HCT116 (cell line): Measurements from ENCODE around the gene TMEM222. TPM values are rescaled to one million over a fixed set of nuclear protein-coding genes. Genes with fewer than 3 reads are reported as not detected.

Source experiments
- ATAC-seq: fragments of 200-7000 bp; cut with Tn5 transposase; 2 replicates; pipeline ENCODE4 v1.9.1; 2020; ENCODE audit warnings: mild to moderate bottlenecking, moderate library complexity
- BruUV-seq: library from RNA; stranded (reverse); fragments of 400-500 nt; replicated peaks from 2 replicates; lab custom pipeline; 2021; lab: Mats Ljungman, UMichigan
- CTCF ChIA-PET: fragments of 300-600 bp; sonication (Branson Sonifier 250); formaldehyde crosslinking; loops from one replicate; lab custom pipeline; 2021; ENCODE audit warnings: antibody characterized with exemption; lab: Charles Lee
- POLR2A ChIA-PET: fragments of 300-600, 350-600 bp; sonication (Branson Sonifier 250); formaldehyde crosslinking; loops from one replicate; lab custom pipeline; 2021; ENCODE audit warnings: antibody characterized with exemption; lab: Charles Lee
- RAD21 ChIA-PET, 2 experiments: fragments of 300-600 bp; sonication (Branson Sonifier 250); formaldehyde crosslinking; loops; one replicate each; lab custom pipeline; 2023; ENCODE audit warnings: low total read pairs in 2 of 2; ENCODE audit not compliant: uncharacterized antibody in 2 of 2, unreplicated experiment in 2 of 2, low non-redundant PET in 1 of 2; lab: Charles Lee
- DNase-seq: peaks from one replicate; pipeline ENCODE4 v3.0.0-alpha.2; 2010; ENCODE audit warnings: low read depth, low spot score
- H2AFZ ChIP-seq: fragments of 200-600 bp; shearing (Covaris generic), sonication (generic); 2 replicates; pipeline ENCODE4 v1.6.1; 2017; ENCODE audit warnings: low read depth, mixed run types, mixed read lengths, antibody characterized with exemption, low read length; ENCODE audit not compliant: poor library complexity, severe bottlenecking
- H3K27ac ChIP-seq: 2 replicates; pipeline ENCODE4 v1.5.1; 2012; ENCODE audit warnings: low read depth, low read length
- H3K27me3 ChIP-seq: fragments of 200-600 bp; sonication (generic); 2 replicates; pipeline ENCODE4 v1.6.1; 2016; ENCODE audit warnings: mixed run types, low read length, mixed read lengths; ENCODE audit not compliant: insufficient read depth
- H3K36me3 ChIP-seq, 2 experiments: fragments of 200-500 bp in 1 of 2; fragments of 200-600 bp in 1 of 2; sonication (Bioruptor generic) in 1 of 2; sonication (generic) in 1 of 2; 2 replicates each; pipeline versions ENCODE4 v1.5.1 to v1.6.1; 2014 to 2016; ENCODE audit warnings: low read length in 2 of 2, inconsistent platforms in 1 of 2, mixed read lengths in 1 of 2, mixed run types in 1 of 2; ENCODE audit not compliant: insufficient read depth in 2 of 2, control insufficient read depth in 1 of 2
- H3K4me1 ChIP-seq, 2 experiments: fragments of 200-600 bp in 1 of 2; sonication (generic) in 1 of 2; 2 replicates each; pipeline versions ENCODE4 v1.5.1 to v1.6.1; 2012 to 2017; ENCODE audit warnings: low read length in 2 of 2, inconsistent platforms in 1 of 2, mild to moderate bottlenecking in 1 of 2, mixed read lengths in 1 of 2, mixed run types in 1 of 2, moderate library complexity in 1 of 2; ENCODE audit not compliant: insufficient read depth in 2 of 2, control insufficient read depth in 1 of 2
- H3K4me2 ChIP-seq: fragments of 200-600 bp; sonication (generic); 2 replicates; pipeline ENCODE4 v1.6.1; 2017; ENCODE audit warnings: mixed run types, low read length, mixed read lengths
- H3K4me3 ChIP-seq, 2 experiments: fragments of 200-600 bp in 1 of 2; sonication (generic) in 1 of 2; replicated peaks in 1 of 2; 2 replicates each; pipeline ENCODE4 v1.5.1; 2011 to 2016; ENCODE audit warnings: low read length in 2 of 2, control low read depth in 1 of 2, low read depth in 1 of 2, mild to moderate bottlenecking in 1 of 2, mixed read lengths in 1 of 2, mixed run types in 1 of 2
- H3K79me2 ChIP-seq: fragments of 200-600 bp; sonication (generic); 2 replicates; pipeline ENCODE4 v1.6.1; 2017; ENCODE audit warnings: mild to moderate bottlenecking, mixed run types, low read length, moderate library complexity, mixed read lengths; ENCODE audit not compliant: insufficient read depth
- H3K9ac ChIP-seq: fragments of 200-600 bp; sonication (generic); 2 replicates; pipeline ENCODE4 v1.6.1; 2016; ENCODE audit warnings: low read length, mixed read lengths
- H3K9me2 ChIP-seq: fragments of 200-600 bp; sonication (generic), shearing (Covaris generic); 2 replicates; pipeline ENCODE4 v1.6.1; 2017; ENCODE audit warnings: mixed run types, mild to moderate bottlenecking, moderate library complexity; ENCODE audit not compliant: insufficient read depth
- H3K9me3 ChIP-seq, 2 experiments: fragments of 200-500 bp in 1 of 2; fragments of 200-600 bp in 1 of 2; sonication (Bioruptor generic) in 1 of 2; sonication (generic) in 1 of 2; 2 replicates each; pipeline ENCODE4 v1.6.1; 2014 to 2017; ENCODE audit warnings: low read length in 2 of 2, mixed read lengths in 2 of 2, inconsistent platforms in 1 of 2, low read depth in 1 of 2, mild to moderate bottlenecking in 1 of 2, mixed run types in 1 of 2, moderate library complexity in 1 of 2; ENCODE audit not compliant: control insufficient read depth in 1 of 2, insufficient read depth in 1 of 2
- H4K20me1 ChIP-seq: fragments of 200-600 bp; sonication (generic), shearing (Covaris generic); 2 replicates; pipeline ENCODE4 v1.6.1; 2017; ENCODE audit warnings: mixed run types, mild to moderate bottlenecking, moderate library complexity; ENCODE audit not compliant: insufficient read depth
- ATF3 ChIP-seq: IDR thresholded peaks from 2 replicates; pipeline ENCODE4 v1.6.1; 2012
- CBX3 ChIP-seq: IDR thresholded peaks from 2 replicates; pipeline ENCODE4 v1.6.1; 2012; ENCODE audit warnings: low read depth
- CEBPB ChIP-seq: IDR thresholded peaks from 2 replicates; pipeline ENCODE4 v1.6.1; 2012; ENCODE audit warnings: low read depth
- ELF1 ChIP-seq: IDR thresholded peaks from 2 replicates; pipeline ENCODE4 v1.6.1; 2012; ENCODE audit warnings: low read depth, borderline replicate concordance
- FOSL1 ChIP-seq: IDR thresholded peaks from 2 replicates; pipeline ENCODE4 v1.6.1; 2012; ENCODE audit warnings: low read depth
- POLR2A ChIP-seq: IDR thresholded peaks from 2 replicates; pipeline ENCODE4 v1.7.0; 2011; ENCODE audit warnings: borderline replicate concordance; ENCODE audit not compliant: insufficient read depth, insufficient read length; ENCODE audit errors: extremely low read depth
- RAD21 ChIP-seq: IDR thresholded peaks from 2 replicates; pipeline ENCODE4 v1.6.1; 2012; ENCODE audit warnings: low read depth, mild to moderate bottlenecking
- SP1 ChIP-seq: IDR thresholded peaks from 2 replicates; pipeline ENCODE4 v1.6.1; 2012; ENCODE audit warnings: low read depth
- TCF7L2 ChIP-seq: IDR thresholded peaks from 2 replicates; pipeline ENCODE4 v1.7.0; 2011; ENCODE audit warnings: borderline replicate concordance, inconsistent platforms; ENCODE audit not compliant: insufficient read depth, insufficient read length; ENCODE audit errors: extremely low read depth
- YY1 ChIP-seq: IDR thresholded peaks from 2 replicates; pipeline ENCODE4 v1.6.1; 2011; ENCODE audit warnings: low read length, low read depth, moderate library complexity, mild to moderate bottlenecking; ENCODE audit not compliant: insufficient replicate concordance; ENCODE audit errors: extremely low read depth
- ZNF274 ChIP-seq: fragments of 200-500 bp; sonication (Bioruptor generic); IDR thresholded peaks from 2 replicates; pipeline ENCODE4 v1.6.1; 2014; ENCODE audit warnings: mild to moderate bottlenecking, low read depth, low read length, inconsistent platforms
- intact Hi-C: fragments of 100-400 bp; cut with micrococcal nuclease; formaldehyde crosslinking; loops from 2 replicates; pipeline ENCODE4 v1.10.0; 2022
- total RNA-seq: library from RNA; stranded (reverse); gene quantifications from one replicate; pipeline ENCODE4 v1.2.1, GENCODE V29; 2021; ENCODE audit not compliant: unreplicated experiment
- TF ChIP-seq, protein P1 (sequence below): IDR thresholded peaks from 2 replicates; pipeline ENCODE4 v1.6.1; 2012; ENCODE audit warnings: low read depth
- TF ChIP-seq, protein P2 (sequence below), 3 experiments: fragments of 200-600 bp in 1 of 3; sonication (generic) in 1 of 3; IDR thresholded peaks in 2 of 3; conservative IDR thresholded peaks in 1 of 3; 2 replicates each; pipeline ENCODE4 v1.5.1; 2012 to 2017; ENCODE audit warnings: low read depth in 2 of 3, low read length in 2 of 3, antibody characterized with exemption in 1 of 3, borderline replicate concordance in 1 of 3, control low read depth in 1 of 3, mild to moderate bottlenecking in 1 of 3, mixed read lengths in 1 of 3, mixed run types in 1 of 3, moderate library complexity in 1 of 3; ENCODE audit not compliant: insufficient read depth in 1 of 3
- TF ChIP-seq, protein P3 (sequence below): IDR thresholded peaks from 2 replicates; pipeline ENCODE4 v1.6.1; 2012

TMEM222 gene
- total RNA-seq, 1 experiment from 2014 or later: 32.8 TPM

GRCh38 chr1:27333717-27334279 lies 11.8 kb downstream of the TMEM222 start:
- Histone ChIP-seq H2AFZ (no peak overlapping the region), H3K36me3 (peaks cover 14 to 31% of the 10 kb centered on the region in 2 experiments), H3K27ac (no peak overlapping the region), H3K9me3 (no peaks in the 10 kb centered on the region), H3K4me1 (no peaks in the 10 kb centered on the region), H3K9ac (no peak overlapping the region), H4K20me1 (no peaks in the 10 kb centered on the region), H3K27me3 (no peaks in the 10 kb centered on the region), H3K4me2 (no peak overlapping the region), H3K9me2 (no peaks in the 10 kb centered on the region), H3K4me3 (no peak overlapping the region), H3K79me2 (peaks cover 20% of the 10 kb centered on the region)
- ATAC-seq (no peak), DNase-seq (no peak)
- POLR2A ChIA-PET: no interaction called here
- no TSS peak for BruUV-seq
- CTCF ChIA-PET: interaction anchor here (1.4 to 2.2 kb wide), 3 partner anchors 8 to 33 kb away, joined by 5 to 13 read pairs (median 10); partner anchors contain the start of genes MAP3K6 and SYTL1
- intact Hi-C loops: no loop called here
- RAD21 ChIA-PET: no interaction called here
- TF ChIP-seq, protein P1, sequence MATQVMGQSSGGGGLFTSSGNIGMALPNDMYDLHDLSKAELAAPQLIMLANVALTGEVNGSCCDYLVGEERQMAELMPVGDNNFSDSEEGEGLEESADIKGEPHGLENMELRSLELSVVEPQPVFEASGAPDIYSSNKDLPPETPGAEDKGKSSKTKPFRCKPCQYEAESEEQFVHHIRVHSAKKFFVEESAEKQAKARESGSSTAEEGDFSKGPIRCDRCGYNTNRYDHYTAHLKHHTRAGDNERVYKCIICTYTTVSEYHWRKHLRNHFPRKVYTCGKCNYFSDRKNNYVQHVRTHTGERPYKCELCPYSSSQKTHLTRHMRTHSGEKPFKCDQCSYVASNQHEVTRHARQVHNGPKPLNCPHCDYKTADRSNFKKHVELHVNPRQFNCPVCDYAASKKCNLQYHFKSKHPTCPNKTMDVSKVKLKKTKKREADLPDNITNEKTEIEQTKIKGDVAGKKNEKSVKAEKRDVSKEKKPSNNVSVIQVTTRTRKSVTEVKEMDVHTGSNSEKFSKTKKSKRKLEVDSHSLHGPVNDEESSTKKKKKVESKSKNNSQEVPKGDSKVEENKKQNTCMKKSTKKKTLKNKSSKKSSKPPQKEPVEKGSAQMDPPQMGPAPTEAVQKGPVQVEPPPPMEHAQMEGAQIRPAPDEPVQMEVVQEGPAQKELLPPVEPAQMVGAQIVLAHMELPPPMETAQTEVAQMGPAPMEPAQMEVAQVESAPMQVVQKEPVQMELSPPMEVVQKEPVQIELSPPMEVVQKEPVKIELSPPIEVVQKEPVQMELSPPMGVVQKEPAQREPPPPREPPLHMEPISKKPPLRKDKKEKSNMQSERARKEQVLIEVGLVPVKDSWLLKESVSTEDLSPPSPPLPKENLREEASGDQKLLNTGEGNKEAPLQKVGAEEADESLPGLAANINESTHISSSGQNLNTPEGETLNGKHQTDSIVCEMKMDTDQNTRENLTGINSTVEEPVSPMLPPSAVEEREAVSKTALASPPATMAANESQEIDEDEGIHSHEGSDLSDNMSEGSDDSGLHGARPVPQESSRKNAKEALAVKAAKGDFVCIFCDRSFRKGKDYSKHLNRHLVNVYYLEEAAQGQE: no peak
- TF ChIP-seq CEBPB (no peak), RAD21 (no peak), ZNF274 (no peak), POLR2A (no peak), ELF1 (no peak), SP1 (no peak), CBX3 (no peak), FOSL1 (no peak), ATF3 (no peak), TCF7L2 (no peak), YY1 (no peak)
- TF ChIP-seq, protein P2, sequence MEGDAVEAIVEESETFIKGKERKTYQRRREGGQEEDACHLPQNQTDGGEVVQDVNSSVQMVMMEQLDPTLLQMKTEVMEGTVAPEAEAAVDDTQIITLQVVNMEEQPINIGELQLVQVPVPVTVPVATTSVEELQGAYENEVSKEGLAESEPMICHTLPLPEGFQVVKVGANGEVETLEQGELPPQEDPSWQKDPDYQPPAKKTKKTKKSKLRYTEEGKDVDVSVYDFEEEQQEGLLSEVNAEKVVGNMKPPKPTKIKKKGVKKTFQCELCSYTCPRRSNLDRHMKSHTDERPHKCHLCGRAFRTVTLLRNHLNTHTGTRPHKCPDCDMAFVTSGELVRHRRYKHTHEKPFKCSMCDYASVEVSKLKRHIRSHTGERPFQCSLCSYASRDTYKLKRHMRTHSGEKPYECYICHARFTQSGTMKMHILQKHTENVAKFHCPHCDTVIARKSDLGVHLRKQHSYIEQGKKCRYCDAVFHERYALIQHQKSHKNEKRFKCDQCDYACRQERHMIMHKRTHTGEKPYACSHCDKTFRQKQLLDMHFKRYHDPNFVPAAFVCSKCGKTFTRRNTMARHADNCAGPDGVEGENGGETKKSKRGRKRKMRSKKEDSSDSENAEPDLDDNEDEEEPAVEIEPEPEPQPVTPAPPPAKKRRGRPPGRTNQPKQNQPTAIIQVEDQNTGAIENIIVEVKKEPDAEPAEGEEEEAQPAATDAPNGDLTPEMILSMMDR (IDR thresholded peaks at IDR 0.05 in 2 of 3, conservative IDR thresholded peaks at IDR 0.05 in 1 of 3; ENCODE audit: borderline replicate concordance in 1 of 3, insufficient read depth in 1 of 3, low read depth in 2 of 3, low read length in 2 of 3): no peak
- TF ChIP-seq, protein P3, sequence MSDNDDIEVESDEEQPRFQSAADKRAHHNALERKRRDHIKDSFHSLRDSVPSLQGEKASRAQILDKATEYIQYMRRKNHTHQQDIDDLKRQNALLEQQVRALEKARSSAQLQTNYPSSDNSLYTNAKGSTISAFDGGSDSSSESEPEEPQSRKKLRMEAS: no peak
